ENCODE data around the gene SERINC2. TPM values are rescaled to one million over a fixed set of nuclear protein-coding genes. Genes with fewer than 3 reads are reported as not detected.

SERINC2 gene
- total RNA-seq, 4 donors from 2014 or later, result 29.6 to 108 (median 79.2) TPM

DNA sequence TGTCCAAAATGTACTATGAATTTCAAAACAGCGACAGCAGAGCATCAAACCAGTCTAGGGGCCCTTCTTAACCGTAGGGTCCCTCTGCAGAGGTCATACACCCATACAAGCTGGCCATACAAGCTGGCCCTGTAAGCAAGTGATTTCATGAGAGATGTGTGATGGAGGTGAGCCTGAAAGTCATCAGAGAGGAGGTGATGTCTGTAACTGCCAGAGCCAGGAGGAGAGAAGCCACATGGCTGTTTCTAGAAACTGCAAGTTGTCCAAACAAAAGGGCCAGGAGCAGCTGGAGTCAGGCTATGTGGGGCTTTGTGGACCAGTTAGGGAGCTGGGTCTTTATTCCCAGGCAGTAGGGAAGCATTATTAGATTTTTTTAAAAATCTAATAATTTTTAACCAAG is 14.8 kb upstream of the SERINC2 start:
- no peaks in the 10 kb centered on the region for H3K9me3 ChIP-seq
- H3K27ac ChIP-seq, result no peak overlapping the region
- H3K36me3 ChIP-seq, result no peaks in the 10 kb centered on the region
- H3K4me3 ChIP-seq, result no peak overlapping the region
- H3K27me3 ChIP-seq, result no peaks in the 10 kb centered on the region
- WGBS, 2 donors, result 86 to 92% methylated on average over 2 of the region's 2 CpGs
- DNase-seq, result no peak
- H3K4me1 ChIP-seq, result peaks cover 8 to 21% (median 11%) of the 10 kb centered on the region in 3 donors
- intact Hi-C loops (cut with DNase I), result no loop called here
- TF ChIP-seq, protein P1, sequence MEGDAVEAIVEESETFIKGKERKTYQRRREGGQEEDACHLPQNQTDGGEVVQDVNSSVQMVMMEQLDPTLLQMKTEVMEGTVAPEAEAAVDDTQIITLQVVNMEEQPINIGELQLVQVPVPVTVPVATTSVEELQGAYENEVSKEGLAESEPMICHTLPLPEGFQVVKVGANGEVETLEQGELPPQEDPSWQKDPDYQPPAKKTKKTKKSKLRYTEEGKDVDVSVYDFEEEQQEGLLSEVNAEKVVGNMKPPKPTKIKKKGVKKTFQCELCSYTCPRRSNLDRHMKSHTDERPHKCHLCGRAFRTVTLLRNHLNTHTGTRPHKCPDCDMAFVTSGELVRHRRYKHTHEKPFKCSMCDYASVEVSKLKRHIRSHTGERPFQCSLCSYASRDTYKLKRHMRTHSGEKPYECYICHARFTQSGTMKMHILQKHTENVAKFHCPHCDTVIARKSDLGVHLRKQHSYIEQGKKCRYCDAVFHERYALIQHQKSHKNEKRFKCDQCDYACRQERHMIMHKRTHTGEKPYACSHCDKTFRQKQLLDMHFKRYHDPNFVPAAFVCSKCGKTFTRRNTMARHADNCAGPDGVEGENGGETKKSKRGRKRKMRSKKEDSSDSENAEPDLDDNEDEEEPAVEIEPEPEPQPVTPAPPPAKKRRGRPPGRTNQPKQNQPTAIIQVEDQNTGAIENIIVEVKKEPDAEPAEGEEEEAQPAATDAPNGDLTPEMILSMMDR (IDR thresholded peaks at IDR 0.05), result no peak
- no peak for TF ChIP-seq POLR2A (IDR thresholded peaks at IDR 0.05)

DNA sequence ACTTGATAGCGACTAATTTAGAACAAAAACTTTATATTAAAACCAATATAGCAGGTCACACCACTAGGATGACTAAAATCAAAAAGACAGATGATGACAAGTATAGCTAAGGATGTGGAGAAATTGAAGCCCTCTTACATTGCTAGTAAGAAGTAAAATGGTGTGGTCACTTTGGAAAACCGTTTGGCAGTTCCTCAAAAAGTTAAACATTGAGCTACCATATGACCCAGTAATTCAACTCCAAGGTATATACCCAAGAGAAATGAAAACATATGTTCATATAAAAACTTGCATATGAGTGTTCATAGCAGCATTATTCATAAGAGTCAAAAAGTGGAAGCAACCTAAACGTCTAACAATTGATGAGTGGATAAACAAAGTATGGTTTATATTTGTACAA is 13.0 kb upstream of the SERINC2 start:
- Histone ChIP-seq H3K4me3 (no peak overlapping the region), H3K27ac (no peak overlapping the region), H3K9me3 (no peaks in the 10 kb centered on the region), H3K4me1 (peaks cover under 1 to 12% (median 4%) of the 10 kb centered on the region in 3 donors), H3K36me3 (no peaks in the 10 kb centered on the region), H3K27me3 (no peaks in the 10 kb centered on the region)
- 40 to 44% methylated on average over 3 of the region's 3 CpGs for WGBS, 2 donors
- DNase-seq, result no peak
- intact Hi-C loops (cut with DNase I), result no loop called here
- TF ChIP-seq POLR2A (IDR thresholded peaks at IDR 0.05), result no peak
- TF ChIP-seq, protein P1 (IDR thresholded peaks at IDR 0.05), result no peak

DNA sequence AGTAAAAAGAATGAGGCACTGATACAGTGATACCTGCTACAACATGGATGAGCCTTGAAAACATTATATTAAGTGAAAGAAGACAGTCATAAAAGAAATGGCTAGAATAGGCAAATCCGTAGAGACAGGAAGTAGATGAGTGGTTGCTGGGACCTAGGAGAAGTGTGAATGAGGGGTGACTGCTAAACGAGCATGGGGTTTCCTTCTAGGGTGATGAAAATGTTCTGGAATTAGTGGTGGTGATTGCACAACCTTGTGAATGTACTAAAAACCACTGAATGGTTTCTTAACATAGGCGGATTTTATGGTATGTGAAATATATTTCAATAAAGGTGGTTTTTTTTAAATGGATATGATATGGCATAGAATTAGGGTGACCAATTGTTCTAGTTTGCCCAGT is 12.6 kb upstream of the SERINC2 start:
- Histone ChIP-seq H3K36me3 (no peaks in the 10 kb centered on the region), H3K9me3 (no peaks in the 10 kb centered on the region), H3K27me3 (no peaks in the 10 kb centered on the region), H3K4me1 (peaks cover 0 to 12% (median 3%) of the 10 kb centered on the region in 3 donors), H3K4me3 (no peak overlapping the region), H3K27ac (no peak overlapping the region)
- TF ChIP-seq, protein P1 (IDR thresholded peaks at IDR 0.05), result no peak
- DNase-seq, result no peak
- WGBS, 2 donors, result 30 to 37% methylated on average over 3 of the region's 3 CpGs
- intact Hi-C loops (cut with DNase I), result no loop called here

DNA sequence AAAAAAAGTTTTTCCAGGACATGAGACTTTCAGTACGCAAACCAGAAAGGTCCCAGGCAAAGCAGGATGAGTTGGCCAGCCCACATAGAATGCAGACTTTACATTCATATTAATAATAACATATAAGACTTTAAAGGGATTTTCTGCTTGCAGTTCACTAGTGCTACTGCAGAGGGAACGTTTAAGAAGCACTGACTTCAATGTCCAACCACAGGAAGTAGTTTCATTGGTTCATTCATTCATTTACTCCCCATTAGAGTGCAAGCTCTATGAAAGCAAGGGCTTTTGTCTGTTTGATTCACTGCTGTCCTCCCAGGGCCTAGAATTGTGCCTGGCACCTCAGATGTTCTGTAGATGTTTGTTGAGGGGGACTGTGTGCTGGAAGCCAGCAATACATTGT is 11.8 kb upstream of the SERINC2 start:
- Histone ChIP-seq H3K36me3 (no peaks in the 10 kb centered on the region), H3K27ac (no peak overlapping the region), H3K27me3 (no peaks in the 10 kb centered on the region), H3K4me3 (no peak overlapping the region), H3K4me1 (peaks cover 0 to 18% (median 3%) of the 10 kb centered on the region in 3 donors), H3K9me3 (no peaks in the 10 kb centered on the region)
- no peak for DNase-seq
- intact Hi-C loops (cut with DNase I), result no loop called here
- TF ChIP-seq, protein P1 (IDR thresholded peaks at IDR 0.05), result no peak
- TF ChIP-seq POLR2A (IDR thresholded peaks at IDR 0.05), result no peak
- WGBS, 2 donors, result 45 to 53% methylated on average over 2 of the region's 2 CpGs

DNA sequence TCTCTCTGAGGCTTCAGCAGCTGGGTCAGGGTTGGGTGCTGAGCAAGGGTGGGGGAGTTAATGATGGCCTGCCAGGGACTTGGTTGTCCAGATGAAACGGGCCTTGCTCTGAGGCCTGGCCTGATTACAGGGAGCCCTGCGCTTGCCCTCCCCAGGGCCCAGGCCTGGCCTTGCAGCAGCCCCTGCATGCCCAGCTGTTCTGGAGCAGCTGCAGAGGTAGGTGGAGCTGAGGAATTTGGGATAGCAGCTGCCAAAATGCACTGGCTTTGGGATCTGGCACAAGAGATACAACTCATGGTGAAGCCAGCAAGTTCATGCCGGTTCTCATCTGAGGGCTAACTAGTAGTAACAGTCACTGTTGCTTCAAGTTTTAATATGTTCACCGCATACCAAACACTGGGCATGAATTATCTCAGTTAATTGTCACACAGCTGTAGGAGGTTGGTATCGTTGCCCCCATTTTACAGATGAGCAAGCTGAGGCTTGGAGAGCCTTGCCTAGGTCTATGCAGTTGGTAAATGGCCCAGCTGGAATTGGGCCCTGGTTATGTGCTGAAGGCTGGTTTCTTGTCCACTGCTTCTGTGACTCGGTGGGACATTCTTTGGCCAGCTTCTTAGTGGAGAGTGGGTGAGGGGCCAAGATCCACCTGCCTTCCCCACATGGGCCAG is 7.3 kb upstream of the SERINC2 start:
- peaks cover 0 to 9% (median 0%) of the 10 kb centered on the region in 3 donors for H3K4me1 ChIP-seq
- TF ChIP-seq POLR2A (IDR thresholded peaks at IDR 0.05), result no peak
- TF ChIP-seq, protein P1 (IDR thresholded peaks at IDR 0.05), result no peak
- intact Hi-C loops (cut with DNase I), result no loop called here
- no peaks in the 10 kb centered on the region for H3K36me3 ChIP-seq
- no peak overlapping the region for H3K27ac ChIP-seq
- no peaks in the 10 kb centered on the region for H3K9me3 ChIP-seq
- H3K27me3 ChIP-seq, result peaks cover 0 to 18% (median 0%) of the 10 kb centered on the region in 4 donors
- no peak for DNase-seq
- H3K4me3 ChIP-seq, result no peak overlapping the region
- 55 to 66% methylated on average over 3 to 6 of the region's 6 CpGs for WGBS, 2 donors
